ENCODE data around the gene ZNF740. TPM values are rescaled to one million over a fixed set of nuclear protein-coding genes. Genes with fewer than 3 reads are reported as not detected.
"Not testable (repeated sequence)": the region's sequence is repeated elsewhere in the genome, so short reads cannot be mapped to it uniquely, and the experiment has no call there.

The ZNF740 gene
- total RNA-seq, 1 donor from 2014 or later: 39.6 TPM

GRCh38 chr12:53173085-53173715 is 7.3 kb upstream of the ZNF740 start:
- no peak overlapping the region for H3K4me3 Mint-ChIP-seq (ENCODE audit: unreplicated experiment)
- peaks cover 21% of the 10 kb centered on the region for H3K36me3 Mint-ChIP-seq (ENCODE audit: unreplicated experiment)

GRCh38 chr12:53174881-53175491 is 5.5 kb upstream of the ZNF740 start:
- H3K4me1 Mint-ChIP-seq (ENCODE audit: unreplicated experiment): peaks cover 31% of the 10 kb centered on the region
- no peaks in the 10 kb centered on the region for H3K27me3 Mint-ChIP-seq (ENCODE audit: unreplicated experiment)
- DNase-seq (ENCODE audit: extremely low spot score, unreplicated experiment): no peak
- H3K4me3 Mint-ChIP-seq (ENCODE audit: unreplicated experiment): no peak overlapping the region
- TF ChIP-seq CTCF (IDR thresholded peaks at IDR 0.05): peak; percentile 24
- peaks cover 16% of the 10 kb centered on the region for H3K36me3 Mint-ChIP-seq (ENCODE audit: unreplicated experiment)
- peak overlapping the region; percentile 7 for H3K27ac Mint-ChIP-seq (ENCODE audit: unreplicated experiment)
- H3K9me3 Mint-ChIP-seq (ENCODE audit: unreplicated experiment): no peaks in the 10 kb centered on the region

More at GRCh38 chr12:53173085-53173715, 7.3 kb upstream of the ZNF740 start:
- no peak for TF ChIP-seq CTCF (IDR thresholded peaks at IDR 0.05)
- Mint-ChIP-seq H3K27me3 (ENCODE audit: unreplicated experiment) (no peaks in the 10 kb centered on the region), H3K4me1 (ENCODE audit: unreplicated experiment) (peaks cover 20% of the 10 kb centered on the region), H3K27ac (ENCODE audit: unreplicated experiment) (peak overlapping the region; percentile 18), H3K9me3 (ENCODE audit: unreplicated experiment) (no peaks in the 10 kb centered on the region)
- DNase-seq (ENCODE audit: extremely low spot score, unreplicated experiment): no peak

- DNase-seq (ENCODE audit: extremely low spot score, unreplicated experiment): no peak
- H3K9me3 Mint-ChIP-seq (ENCODE audit: unreplicated experiment): no peaks in the 10 kb centered on the region
- no peak for TF ChIP-seq CTCF (IDR thresholded peaks at IDR 0.05)
- H3K27me3 Mint-ChIP-seq (ENCODE audit: unreplicated experiment): no peaks in the 10 kb centered on the region
- H3K4me3 Mint-ChIP-seq (ENCODE audit: unreplicated experiment): no peak overlapping the region
- H3K27ac Mint-ChIP-seq (ENCODE audit: unreplicated experiment): no peak overlapping the region
- peaks cover 5% of the 10 kb centered on the region for H3K36me3 Mint-ChIP-seq (ENCODE audit: unreplicated experiment)
- H3K4me1 Mint-ChIP-seq (ENCODE audit: unreplicated experiment): peaks cover 36% of the 10 kb centered on the region
These were observed 3.8 kb upstream of the ZNF740 start for GRCh38 chr12:53176750-53177149.

GRCh38 chr12:53177447-53177846 is 3.1 kb upstream of the ZNF740 start:
- H3K27ac Mint-ChIP-seq (ENCODE audit: unreplicated experiment); H3K4me3 Mint-ChIP-seq (ENCODE audit: unreplicated experiment); DNase-seq (ENCODE audit: extremely low spot score, unreplicated experiment); H3K9me3 Mint-ChIP-seq (ENCODE audit: unreplicated experiment); H3K27me3 Mint-ChIP-seq (ENCODE audit: unreplicated experiment); H3K36me3 Mint-ChIP-seq (ENCODE audit: unreplicated experiment): not testable (repeated sequence)
- peaks cover 43% of the 10 kb centered on the region for H3K4me1 Mint-ChIP-seq (ENCODE audit: unreplicated experiment)

- H3K4me1 Mint-ChIP-seq (ENCODE audit: unreplicated experiment): peaks cover 47% of the 10 kb centered on the region
- DNase-seq (ENCODE audit: extremely low spot score, unreplicated experiment): not testable (repeated sequence)
These were observed 1.7 kb upstream of the ZNF740 start for GRCh38 chr12:53178803-53179202.

GRCh38 chr12:53179687-53180219 is 769 bp upstream of the ZNF740 start:
- peak overlapping the region; percentile 98 for H3K27ac Mint-ChIP-seq (ENCODE audit: unreplicated experiment)
- peak overlapping the region; percentile 89 for H3K4me3 Mint-ChIP-seq (ENCODE audit: unreplicated experiment)
- H3K9me3 Mint-ChIP-seq (ENCODE audit: unreplicated experiment): no peaks in the 10 kb centered on the region
- H3K4me1 Mint-ChIP-seq (ENCODE audit: unreplicated experiment): peaks cover 46% of the 10 kb centered on the region
- H3K27me3 Mint-ChIP-seq (ENCODE audit: unreplicated experiment): no peaks in the 10 kb centered on the region
- no peak for DNase-seq (ENCODE audit: extremely low spot score, unreplicated experiment)
- no peak for TF ChIP-seq CTCF (IDR thresholded peaks at IDR 0.05)
- H3K36me3 Mint-ChIP-seq (ENCODE audit: unreplicated experiment): peaks cover 16% of the 10 kb centered on the region

More at GRCh38 chr12:53178803-53179202, 1.7 kb upstream of the ZNF740 start:
- H3K4me3 Mint-ChIP-seq (ENCODE audit: unreplicated experiment): peak overlapping the region; percentile 89
- H3K36me3 Mint-ChIP-seq (ENCODE audit: unreplicated experiment): peaks cover 13% of the 10 kb centered on the region
- peak overlapping the region; percentile 98 for H3K27ac Mint-ChIP-seq (ENCODE audit: unreplicated experiment)
- H3K9me3 Mint-ChIP-seq (ENCODE audit: unreplicated experiment); H3K27me3 Mint-ChIP-seq (ENCODE audit: unreplicated experiment): not testable (repeated sequence)
